CD14-positive monocyte (primary cell): Measurements from ENCODE around the gene SGK1. TPM values are rescaled to one million over a fixed set of nuclear protein-coding genes. Genes with fewer than 3 reads are reported as not detected.

Experiments used
- DNase-seq, 3 donors: peaks; one replicate each; pipeline ENCODE4 v3.0.0-alpha.2; 2011 to 2022
- H2AFZ ChIP-seq: 2 replicates; pipeline ENCODE4 v1.6.0; 2012; ENCODE audit warnings: mild to moderate bottlenecking, low read depth, low read length, inconsistent platforms; ENCODE audit not compliant: insufficient read depth, poor library complexity, severe bottlenecking
- H3K27ac ChIP-seq, 2 donors: 1 replicate in 1 of 2; 2 replicates in 1 of 2; pipeline ENCODE4 v1.5.1; 2012 to 2013; ENCODE audit warnings: low read length in 2 of 2, control low read depth in 1 of 2, inconsistent platforms in 1 of 2, low read depth in 1 of 2, mild to moderate bottlenecking in 1 of 2
- H3K27me3 ChIP-seq, 2 donors: one replicate each; pipeline versions ENCODE4 v1.6.0 to v1.6.1; 2011 to 2013; ENCODE audit warnings: low read length in 2 of 2; ENCODE audit not compliant: control insufficient read depth in 2 of 2, insufficient read depth in 2 of 2
- H3K36me3 ChIP-seq, 2 donors: replicated peaks in 1 of 2; 1 replicate in 1 of 2; 2 replicates in 1 of 2; pipeline versions ENCODE4 v1.5.1 to v1.6.1; 2012 to 2013; ENCODE audit warnings: low read length in 2 of 2, control low read depth in 1 of 2, inconsistent platforms in 1 of 2, mild to moderate bottlenecking in 1 of 2; ENCODE audit not compliant: insufficient read depth in 2 of 2, control insufficient read depth in 1 of 2
- H3K4me1 ChIP-seq, 2 donors: 1 replicate in 1 of 2; 2 replicates in 1 of 2; pipeline versions ENCODE4 v1.5.1 to v1.6.1; 2012 to 2013; ENCODE audit warnings: low read length in 2 of 2, control low read depth in 1 of 2, inconsistent platforms in 1 of 2, mild to moderate bottlenecking in 1 of 2, moderate library complexity in 1 of 2; ENCODE audit not compliant: insufficient read depth in 2 of 2, control insufficient read depth in 1 of 2
- H3K4me2 ChIP-seq: replicated peaks from 2 replicates; pipeline ENCODE3; 2012; ENCODE audit warnings: low read length, moderate library complexity, mild to moderate bottlenecking; ENCODE audit not compliant: poor library complexity, severe bottlenecking; ENCODE audit errors: extremely low read depth
- H3K4me3 ChIP-seq, 3 experiments: fragments of 200-600 bp in 1 of 3; sonication (generic) in 1 of 3; replicated peaks in 1 of 3; 1 replicate in 2 of 3; 2 replicates in 1 of 3; pipeline ENCODE4 v1.5.1; 2011 to 2013; ENCODE audit warnings: low read length in 3 of 3, mild to moderate bottlenecking in 3 of 3, control low read depth in 2 of 3, low read depth in 2 of 3, inconsistent platforms in 1 of 3, moderate library complexity in 1 of 3
- H3K79me2 ChIP-seq: 2 replicates; pipeline ENCODE4 v1.6.0; 2012; ENCODE audit warnings: mild to moderate bottlenecking, control low read depth, inconsistent platforms, low read length, moderate library complexity; ENCODE audit not compliant: insufficient read depth
- H3K9ac ChIP-seq: 2 replicates; pipeline ENCODE4 v1.6.0; 2017; ENCODE audit warnings: low read length, mild to moderate bottlenecking; ENCODE audit not compliant: insufficient read depth, poor library complexity, severe bottlenecking
- H3K9me3 ChIP-seq, 2 donors: replicated peaks in 1 of 2; 1 replicate in 1 of 2; 2 replicates in 1 of 2; pipeline versions ENCODE4 v1.5.1 to v1.6.1; 2012 to 2013; ENCODE audit warnings: low read length in 2 of 2, control low read depth in 1 of 2; ENCODE audit not compliant: control insufficient read depth in 1 of 2, insufficient read depth in 1 of 2
- H4K20me1 ChIP-seq: 2 replicates; pipeline ENCODE4 v1.6.0; 2012; ENCODE audit warnings: mild to moderate bottlenecking, low read length, control low read depth, moderate library complexity; ENCODE audit not compliant: insufficient read depth
- H3K27ac Mint-ChIP-seq, 7 donors: one replicate each; pipeline ENCODE4 v1.8.0; 2020; ENCODE audit warnings: mild to moderate bottlenecking in 7 of 7, mixed read lengths in 7 of 7, moderate library complexity in 6 of 7, inconsistent platforms in 2 of 7
- H3K27me3 Mint-ChIP-seq, 3 donors: one replicate each; pipeline ENCODE4 v1.8.0; 2021 to 2022; ENCODE audit warnings: low read depth in 3 of 3, mild to moderate bottlenecking in 3 of 3, mixed read lengths in 3 of 3, moderate library complexity in 3 of 3, inconsistent platforms in 1 of 3
- H3K36me3 Mint-ChIP-seq, 2 donors: one replicate each; pipeline ENCODE4 v1.8.0; 2020; ENCODE audit warnings: mixed read lengths in 2 of 2, inconsistent platforms in 1 of 2, mild to moderate bottlenecking in 1 of 2
- H3K4me1 Mint-ChIP-seq: one replicate; pipeline ENCODE4 v1.8.0; 2020; ENCODE audit warnings: mild to moderate bottlenecking, mixed read lengths
- H3K4me3 Mint-ChIP-seq, 2 donors: one replicate each; pipeline ENCODE4 v1.8.0; 2020; ENCODE audit warnings: mild to moderate bottlenecking in 2 of 2, mixed read lengths in 2 of 2, moderate library complexity in 1 of 2
- H3K9me3 Mint-ChIP-seq, 7 donors: one replicate each; pipeline ENCODE4 v1.8.0; 2020 to 2022; ENCODE audit warnings: mixed read lengths in 7 of 7, mild to moderate bottlenecking in 6 of 7, moderate library complexity in 6 of 7, inconsistent platforms in 2 of 7
- WGBS: methylation state at CpG from one replicate; pipeline ENCODE4 v1.1.5; 2013; ENCODE audit warnings: missing lambda C conversion rate; ENCODE audit not compliant: insufficient coverage; 5-methylcytosine and 5-hydroxymethylcytosine counted together
- intact Hi-C, 2 donors: fragments of 100-400 bp; cut with micrococcal nuclease; formaldehyde crosslinking; loops; one replicate each; pipeline versions ENCODE4 v1.15.0 to v1.15.1; 2023
- polyA plus RNA-seq, 3 donors: library from polyadenylated mRNA; depleted of rRNA in 1 of 3; unstranded in 2 of 3; stranded (reverse) in 1 of 3; fragments of 300-500 nt in 2 of 3; fragments of >200 nt in 1 of 3; fragmentation: Illumina TruSeq in 2 of 3; gene quantifications; 1 replicate in 2 of 3; 2 replicates in 1 of 3; pipeline ENCODE4 v1.2.3, GENCODE V29; 2012 to 2021
- TF ChIP-seq, protein P1 (sequence below): fragments of 200-600 bp; IDR thresholded peaks from one replicate; pipeline ENCODE4 v1.8.0; 2022; ENCODE audit warnings: antibody characterized with exemption, mild to moderate bottlenecking

SGK1 gene
- polyA plus RNA-seq, 3 donors = 373 to 419 (median 407) TPM

DNA sequence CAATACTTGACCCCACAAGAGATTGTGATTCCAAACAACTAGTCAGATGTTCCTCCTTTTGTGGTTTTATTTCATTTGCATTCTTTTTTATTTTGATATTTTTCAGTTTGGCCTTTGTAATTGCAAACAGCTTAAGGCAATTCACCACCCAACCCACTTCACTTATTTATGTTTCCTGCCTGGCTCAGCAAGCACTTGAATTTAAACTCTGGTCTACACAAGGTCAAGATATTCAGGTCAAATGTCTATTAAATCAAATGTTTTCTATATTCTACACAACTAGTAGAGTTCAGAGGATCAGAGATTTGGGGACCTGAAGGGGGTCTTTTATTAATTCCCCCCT is 100.1 kb downstream of the SGK1 start:
- Histone ChIP-seq H3K9me3 (no peaks in the 10 kb centered on the region), H3K4me1 (peaks cover 31 to 33% of the 10 kb centered on the region in 2 donors), H3K27me3 (no peaks in the 10 kb centered on the region), H4K20me1 (no peaks in the 10 kb centered on the region), H3K79me2 (no peaks in the 10 kb centered on the region), H3K9ac (no peak overlapping the region), H3K36me3 (no peaks in the 10 kb centered on the region), H3K4me3 (no peak overlapping the region), H3K27ac (peak overlapping the region in 1 of 2 donors; percentile 91), H2AFZ (no peak overlapping the region), H3K4me2 (no peak overlapping the region)
- Mint-ChIP-seq H3K27me3 (peaks cover 0 to 2% (median 0%) of the 10 kb centered on the region in 3 donors), H3K9me3 (peaks cover 0 to 2% (median 0%) of the 10 kb centered on the region in 7 donors), H3K36me3 (peaks cover 7 to 9% of the 10 kb centered on the region in 2 donors), H3K4me3 (no peak overlapping the region), H3K27ac (peak overlapping the region in 5 of 7 donors; percentile 93 to 98 (median 96)), H3K4me1 (peaks cover 23% of the 10 kb centered on the region)
- TF ChIP-seq, protein P1, sequence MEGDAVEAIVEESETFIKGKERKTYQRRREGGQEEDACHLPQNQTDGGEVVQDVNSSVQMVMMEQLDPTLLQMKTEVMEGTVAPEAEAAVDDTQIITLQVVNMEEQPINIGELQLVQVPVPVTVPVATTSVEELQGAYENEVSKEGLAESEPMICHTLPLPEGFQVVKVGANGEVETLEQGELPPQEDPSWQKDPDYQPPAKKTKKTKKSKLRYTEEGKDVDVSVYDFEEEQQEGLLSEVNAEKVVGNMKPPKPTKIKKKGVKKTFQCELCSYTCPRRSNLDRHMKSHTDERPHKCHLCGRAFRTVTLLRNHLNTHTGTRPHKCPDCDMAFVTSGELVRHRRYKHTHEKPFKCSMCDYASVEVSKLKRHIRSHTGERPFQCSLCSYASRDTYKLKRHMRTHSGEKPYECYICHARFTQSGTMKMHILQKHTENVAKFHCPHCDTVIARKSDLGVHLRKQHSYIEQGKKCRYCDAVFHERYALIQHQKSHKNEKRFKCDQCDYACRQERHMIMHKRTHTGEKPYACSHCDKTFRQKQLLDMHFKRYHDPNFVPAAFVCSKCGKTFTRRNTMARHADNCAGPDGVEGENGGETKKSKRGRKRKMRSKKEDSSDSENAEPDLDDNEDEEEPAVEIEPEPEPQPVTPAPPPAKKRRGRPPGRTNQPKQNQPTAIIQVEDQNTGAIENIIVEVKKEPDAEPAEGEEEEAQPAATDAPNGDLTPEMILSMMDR = no peak
- no peak for DNase-seq
- intact Hi-C loops = loop anchor here in 1 of 2 donors (5.0 kb wide), 1 partner anchor 40 kb away; no protein-coding TSS in a partner anchor

DNA sequence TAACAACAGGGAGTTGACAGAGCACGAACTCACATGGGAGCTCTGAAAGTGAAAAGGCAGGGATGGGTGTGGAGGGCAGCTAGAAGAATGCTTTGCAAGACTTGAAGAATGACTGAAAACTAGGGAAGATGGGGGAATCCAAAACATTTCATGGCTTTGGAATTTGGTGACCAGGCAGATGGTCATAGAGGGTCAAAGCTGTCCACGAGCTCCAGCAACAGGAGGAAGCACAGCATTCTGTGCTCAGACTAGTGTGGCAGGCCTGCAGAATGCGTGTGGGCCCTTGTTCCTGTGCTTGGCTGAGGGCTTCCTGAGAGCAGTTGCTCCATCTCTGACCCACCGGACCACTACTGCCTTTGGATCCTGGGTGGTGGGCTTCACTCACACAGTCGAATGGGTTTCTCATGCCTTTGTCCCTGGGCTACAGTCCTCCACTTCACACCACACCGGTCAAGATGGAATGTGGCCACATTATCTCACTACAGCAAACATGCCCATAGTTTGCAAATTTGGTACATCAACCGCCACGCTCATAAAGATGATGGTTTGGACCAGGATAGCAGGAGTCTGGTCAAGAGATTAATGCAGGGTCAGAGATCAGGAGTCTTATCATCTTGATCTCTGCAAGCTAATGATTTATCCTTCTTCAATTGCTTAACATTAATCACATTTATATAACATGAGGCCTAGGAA is 100.7 kb downstream of the SGK1 start:
- Histone ChIP-seq H3K9me3 (no peaks in the 10 kb centered on the region), H3K79me2 (no peaks in the 10 kb centered on the region), H4K20me1 (no peaks in the 10 kb centered on the region), H2AFZ (peak overlapping the region; percentile 32), H3K4me1 (peaks cover 31 to 33% of the 10 kb centered on the region in 2 donors), H3K27ac (peak overlapping the region; percentile 73 to 91), H3K36me3 (no peaks in the 10 kb centered on the region), H3K9ac (peak overlapping the region; percentile 23), H3K4me2 (no peak overlapping the region), H3K27me3 (no peaks in the 10 kb centered on the region), H3K4me3 (peak overlapping the region in 1 of 3 experiments; percentile 29)
- Mint-ChIP-seq H3K27ac (peak overlapping the region; percentile 93 to 98 (median 96)), H3K9me3 (peaks cover 0 to 2% (median 0%) of the 10 kb centered on the region in 7 donors), H3K4me3 (peak overlapping the region in 1 of 2 donors; percentile 78), H3K4me1 (peaks cover 24% of the 10 kb centered on the region), H3K27me3 (peaks cover 0 to 2% (median 0%) of the 10 kb centered on the region in 3 donors), H3K36me3 (peaks cover 7 to 9% of the 10 kb centered on the region in 2 donors)
- WGBS = 80% methylated on average over 3 of the region's 8 CpGs
- no peak for DNase-seq
- TF ChIP-seq, protein P1 = no peak
- intact Hi-C loops = loop anchor here in 1 of 2 donors (5.0 kb wide), 1 partner anchor 40 kb away; no protein-coding TSS in a partner anchor
